IPS-20b (cell line): Measurements from ENCODE around the gene TUT1.
"Not testable (repeated sequence)": the region's sequence is repeated elsewhere in the genome, so short reads cannot be mapped to it uniquely, and the experiment has no call there.

ENCODE experiments used
- H3K27ac ChIP-seq: one replicate; pipeline ENCODE4 v1.5.1; 2013; ENCODE audit warnings: low read length
- H3K27me3 ChIP-seq: 2 replicates; pipeline ENCODE4 v1.6.1; 2013; ENCODE audit warnings: mild to moderate bottlenecking, low read length, inconsistent platforms; ENCODE audit not compliant: insufficient read depth
- H3K36me3 ChIP-seq: 2 replicates; pipeline ENCODE4 v1.6.1; 2013; ENCODE audit warnings: low read depth, mild to moderate bottlenecking, inconsistent platforms, low read length, moderate library complexity; ENCODE audit not compliant: insufficient read depth
- H3K4me1 ChIP-seq: 2 replicates; pipeline ENCODE4 v1.6.1; 2013; ENCODE audit warnings: mild to moderate bottlenecking, control low read depth, inconsistent platforms, low read length, moderate library complexity; ENCODE audit not compliant: insufficient read depth
- H3K4me3 ChIP-seq: 2 replicates; pipeline ENCODE4 v1.5.1; 2013; ENCODE audit warnings: mild to moderate bottlenecking, low read length, inconsistent platforms
- H3K9ac ChIP-seq: 2 replicates; pipeline ENCODE4 v1.6.1; 2013; ENCODE audit warnings: low read depth, mild to moderate bottlenecking, inconsistent platforms, low read length, moderate library complexity
- H3K9me3 ChIP-seq: 2 replicates; pipeline ENCODE4 v1.6.1; 2013; ENCODE audit warnings: mild to moderate bottlenecking, low read depth, low read length, inconsistent platforms; ENCODE audit not compliant: insufficient read depth

Gene TUT1

GRCh38 chr11:62591448-62592145 is at the start of gene TUT1:
TUT1 (minus strand) TSS chr11:62591523; CDS start chr11:62591485, 38 bp downstream.
- peaks cover 5% of the 10 kb centered on the region for H3K4me1 ChIP-seq
- no peaks in the 10 kb centered on the region for H3K9me3 ChIP-seq
- H3K9ac ChIP-seq = peak within 1 kb of the TSS; percentile 95
- H3K36me3 ChIP-seq = peaks cover 60% of the 10 kb centered on the region
- H3K27ac ChIP-seq = peak within 1 kb of the TSS; percentile 68
- H3K4me3 ChIP-seq = peak within 1 kb of the TSS; percentile 79
- H3K27me3 ChIP-seq = no peaks in the 10 kb centered on the region

GRCh38 chr11:62632492-62632891 is 41.2 kb upstream of the TUT1 start:
- Histone ChIP-seq H3K9me3 (no peaks in the 10 kb centered on the region), H3K27me3 (no peaks in the 10 kb centered on the region), H3K4me1 (no peaks in the 10 kb centered on the region), H3K36me3 (peaks cover 99% of the 10 kb centered on the region), H3K9ac (no peak overlapping the region), H3K27ac (no peak overlapping the region), H3K4me3 (no peak overlapping the region)

GRCh38 chr11:62627713-62628112 is 36.4 kb upstream of the TUT1 start:
- Histone ChIP-seq H3K27me3 (no peaks in the 10 kb centered on the region), H3K9me3 (no peaks in the 10 kb centered on the region), H3K4me3 (no peak overlapping the region), H3K9ac (no peak overlapping the region), H3K36me3 (peaks cover 83% of the 10 kb centered on the region), H3K27ac (no peak overlapping the region), H3K4me1 (no peaks in the 10 kb centered on the region)

GRCh38 chr11:62622476-62623089 is 31.3 kb upstream of the TUT1 start:
- Histone ChIP-seq H3K4me3 (peak overlapping the region; percentile 59), H3K36me3 (peaks cover 32% of the 10 kb centered on the region), H3K4me1 (peaks cover 5% of the 10 kb centered on the region; the same call in 1 of the 2 replicates), H3K27me3 (no peaks in the 10 kb centered on the region), H3K9me3 (no peaks in the 10 kb centered on the region), H3K9ac (peak overlapping the region; percentile 71; the same call in 1 of the 2 replicates), H3K27ac (no peak overlapping the region)

GRCh38 chr11:62621567-62622470 is 30.5 kb upstream of the TUT1 start, which contains the start of gene B3GAT3:
B3GAT3 (minus strand) TSS chr11:62621986; CDS start chr11:62621947, 39 bp downstream.
- Histone ChIP-seq H3K36me3 (peaks cover 24% of the 10 kb centered on the region), H3K4me1 (peaks cover 5% of the 10 kb centered on the region; the same call in 1 of the 2 replicates), H3K9me3 (no peaks in the 10 kb centered on the region)

GRCh38 chr11:62621027-62621566 is 29.8 kb upstream of the TUT1 start:
- H3K9ac ChIP-seq = peak overlapping the region; percentile 92

More at GRCh38 chr11:62621567-62622470, 30.5 kb upstream of the TUT1 start, which contains the start of gene B3GAT3:
- Histone ChIP-seq H3K27me3 (no peaks in the 10 kb centered on the region), H3K4me3 (peak within 1 kb of the TSS; percentile 95), H3K9ac (peak within 1 kb of the TSS; percentile 92), H3K27ac (peak within 1 kb of the TSS; percentile 12)

GRCh38 chr11:62616957-62617356 is 25.6 kb upstream of the TUT1 start:
- H3K9ac ChIP-seq, H3K36me3 ChIP-seq, H3K9me3 ChIP-seq, H3K4me3 ChIP-seq, H3K27ac ChIP-seq, H3K4me1 ChIP-seq, H3K27me3 ChIP-seq: not testable (repeated sequence)

More at GRCh38 chr11:62621027-62621566, 29.8 kb upstream of the TUT1 start:
- H3K36me3 ChIP-seq = peaks cover 17% of the 10 kb centered on the region
- H3K4me3 ChIP-seq = peak overlapping the region; percentile 95
- H3K27me3 ChIP-seq = no peaks in the 10 kb centered on the region
- H3K9me3 ChIP-seq = no peaks in the 10 kb centered on the region
- peaks cover 5% of the 10 kb centered on the region; the same call in 1 of the 2 replicates for H3K4me1 ChIP-seq
- peak overlapping the region; percentile 12 for H3K27ac ChIP-seq

GRCh38 chr11:62615521-62615920 is 24.2 kb upstream of the TUT1 start:
- Histone ChIP-seq H3K9ac (no peak overlapping the region), H3K27me3 (peaks cover 13% of the 10 kb centered on the region), H3K9me3 (no peaks in the 10 kb centered on the region), H3K27ac (no peak overlapping the region), H3K4me1 (no peaks in the 10 kb centered on the region; the same call in 1 of the 2 replicates), H3K36me3 (no peaks in the 10 kb centered on the region; the same call in 1 of the 2 replicates), H3K4me3 (no peak overlapping the region)

GRCh38 chr11:62614275-62614674 is 23.0 kb upstream of the TUT1 start:
- H3K9me3 ChIP-seq = no peaks in the 10 kb centered on the region
- no peaks in the 10 kb centered on the region; the same call in 1 of the 2 replicates for H3K4me1 ChIP-seq
- H3K27ac ChIP-seq = no peak overlapping the region
- no peaks in the 10 kb centered on the region; the same call in 1 of the 2 replicates for H3K36me3 ChIP-seq
- no peak overlapping the region for H3K4me3 ChIP-seq
- H3K27me3 ChIP-seq = peaks cover 13% of the 10 kb centered on the region
- no peak overlapping the region for H3K9ac ChIP-seq

GRCh38 chr11:62613291-62613778 is 22.0 kb upstream of the TUT1 start:
- Histone ChIP-seq H3K9ac (no peak overlapping the region), H3K4me1 (no peaks in the 10 kb centered on the region; the same call in 1 of the 2 replicates), H3K27me3 (peaks cover 13% of the 10 kb centered on the region), H3K9me3 (no peaks in the 10 kb centered on the region), H3K27ac (no peak overlapping the region), H3K36me3 (no peaks in the 10 kb centered on the region; the same call in 1 of the 2 replicates), H3K4me3 (peak overlapping the region; percentile 50; the same call in 1 of the 2 replicates)
